Activated T-cell treated with anti-CD3 and anti-CD28 coated beads for 4 hours (primary cell): ENCODE results near the gene VIPR2.
A peak's percentile ranks its signal among the peaks of the same experiment; 100 is the strongest.

Experiments used
- DNase-seq: peaks from one replicate; pipeline ENCODE4 v3.0.0-alpha.2; 2020

VIPR2 gene

DNA sequence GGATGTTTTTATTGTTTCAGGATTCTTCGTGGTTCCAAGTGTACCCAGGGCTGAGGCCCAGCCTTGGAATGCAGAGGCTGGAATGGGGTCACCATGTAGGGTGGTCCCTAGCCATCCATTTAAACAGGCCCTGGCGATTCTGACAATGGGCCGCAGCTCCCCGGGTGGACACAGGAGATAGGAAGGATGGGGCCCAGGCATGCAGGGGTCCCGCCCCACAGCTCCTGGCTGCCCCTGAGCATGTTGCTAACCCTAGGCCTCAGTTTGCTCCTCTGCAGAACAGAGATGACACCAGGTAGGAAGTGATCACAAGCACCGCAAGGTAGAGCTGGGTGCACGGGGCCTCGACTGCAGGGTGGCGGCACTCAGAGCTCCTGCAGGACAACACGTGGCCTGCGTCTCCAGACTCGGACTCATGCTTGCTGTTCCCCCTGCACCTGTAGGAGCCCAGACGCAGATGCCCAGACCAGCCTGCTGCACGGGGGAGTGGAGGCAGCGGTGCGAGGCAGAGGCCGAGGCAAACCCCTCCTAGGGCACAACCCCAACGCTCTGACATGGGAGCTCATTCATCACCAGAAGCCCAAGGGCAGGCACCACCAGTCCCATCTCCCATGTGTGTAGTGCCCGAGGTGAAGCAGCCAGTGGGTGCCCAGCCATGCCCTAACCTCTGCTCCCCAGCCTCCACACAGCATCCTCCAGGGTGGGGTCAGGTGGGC lies 25.5 kb downstream of the VIPR2 start:
- no peak for DNase-seq

DNA sequence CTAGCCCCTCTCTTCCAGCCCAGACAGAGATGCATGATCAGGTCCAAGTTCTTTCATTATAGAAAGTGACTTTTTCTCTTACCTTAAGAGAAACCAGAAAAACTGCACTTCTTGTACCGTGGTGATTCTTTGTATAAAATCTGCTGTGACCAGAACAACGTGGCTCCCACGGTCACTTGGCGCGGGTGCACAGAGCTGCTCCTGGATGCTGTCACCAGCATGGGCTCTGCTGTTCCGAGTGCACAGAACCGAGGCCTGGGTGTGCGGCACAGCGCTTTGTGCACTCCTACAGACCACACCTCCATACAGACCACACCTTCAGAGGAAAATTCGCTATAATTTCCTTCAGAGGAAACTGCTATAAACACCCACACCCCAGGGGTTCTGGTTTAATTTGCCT lies 26.0 kb downstream of the VIPR2 start:
- no peak for DNase-seq

DNA sequence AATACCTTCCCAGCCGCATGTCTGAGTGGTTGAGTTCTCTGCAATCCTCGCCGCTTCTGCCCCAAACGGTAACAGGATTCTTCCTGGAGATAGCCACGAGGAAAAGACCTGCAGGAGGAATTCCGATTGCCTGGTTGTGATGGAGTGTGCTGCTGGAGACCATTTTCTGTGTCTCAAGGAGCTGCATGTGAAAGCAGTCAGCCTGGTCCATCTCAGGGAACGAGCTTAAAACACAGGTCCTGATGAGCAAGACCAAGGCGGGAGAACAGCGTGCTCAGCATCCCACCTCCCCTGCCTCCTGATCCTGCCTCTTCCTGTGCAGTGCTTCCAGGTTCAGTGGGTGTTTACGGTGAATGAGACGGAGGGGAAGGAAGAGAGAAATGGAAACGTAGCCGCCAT lies 26.5 kb downstream of the VIPR2 start:
- no peak for DNase-seq

DNA sequence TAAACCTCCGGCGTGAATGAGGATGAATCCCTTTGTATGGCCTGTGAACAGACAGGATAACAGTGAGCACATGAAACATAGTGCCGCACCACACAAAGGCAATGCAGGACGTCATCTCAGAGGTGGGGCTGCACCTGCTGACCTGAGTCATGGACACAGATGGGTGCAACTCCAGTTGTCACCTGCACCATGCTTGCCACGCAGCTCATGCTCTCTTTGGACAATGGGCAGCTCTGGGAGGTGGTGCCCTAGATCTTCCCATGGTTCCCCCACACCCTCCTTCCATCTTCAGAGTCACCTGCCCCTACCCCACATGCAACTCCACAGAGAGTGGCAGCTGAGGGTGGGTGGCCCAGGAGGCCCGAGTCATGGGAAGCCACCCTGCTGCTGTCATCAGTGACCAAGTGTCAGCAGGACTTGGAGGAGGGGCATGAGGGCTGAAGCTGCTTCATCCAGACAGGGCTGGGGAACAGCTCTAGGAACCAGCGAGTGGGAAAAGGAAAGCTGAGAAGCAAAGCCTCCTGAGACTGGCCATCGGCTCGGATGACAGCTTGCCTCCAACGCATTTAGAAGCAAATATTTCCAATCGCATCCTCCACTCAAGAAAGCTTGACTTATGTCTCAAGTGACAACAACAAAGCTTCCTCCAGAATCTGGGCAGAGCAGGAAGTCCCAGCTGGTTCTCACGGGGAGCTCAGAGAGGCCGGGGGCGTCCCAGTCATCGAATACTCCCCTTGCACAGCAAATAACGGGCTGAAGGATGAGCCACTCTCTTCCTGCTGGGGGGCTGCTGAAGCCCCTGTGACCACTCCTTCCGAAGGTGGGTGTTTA lies 27.1 kb downstream of the VIPR2 start:
- DNase-seq, result no peak

DNA sequence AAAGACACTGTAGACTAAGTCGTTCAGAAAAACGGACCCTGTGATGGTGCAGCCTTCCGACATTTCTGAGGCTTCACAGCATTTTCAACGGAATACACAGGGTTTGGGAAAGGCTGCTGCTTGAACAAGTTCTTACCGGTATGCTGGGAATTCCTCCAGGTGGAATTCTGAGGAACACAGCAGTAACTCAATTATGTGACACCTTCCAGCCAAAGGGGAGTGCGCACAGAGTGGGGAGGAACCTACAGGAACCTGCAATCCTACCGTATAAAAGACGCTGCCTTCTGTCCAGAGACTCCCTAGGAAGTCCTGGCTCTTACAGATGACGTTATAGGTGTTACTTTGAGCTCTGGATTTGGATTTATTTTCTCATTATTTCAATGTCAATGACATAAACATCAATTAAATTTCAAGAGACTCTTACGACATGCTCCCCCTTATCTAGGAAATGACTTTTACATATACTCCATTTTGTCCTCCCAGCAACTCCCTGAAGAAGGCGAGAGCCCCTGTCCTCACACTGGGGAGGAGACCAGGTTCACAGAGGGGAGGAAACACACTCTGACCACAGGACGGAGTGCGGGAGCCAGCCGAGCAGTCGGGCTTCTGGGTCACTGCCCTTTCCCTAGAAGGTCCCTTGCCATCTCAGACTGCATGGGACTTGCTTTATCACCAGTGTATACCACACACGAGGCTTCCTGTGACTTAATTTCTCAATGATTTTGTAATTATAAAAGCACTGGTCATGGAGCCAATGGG lies 27.9 kb downstream of the VIPR2 start:
- no peak for DNase-seq

DNA sequence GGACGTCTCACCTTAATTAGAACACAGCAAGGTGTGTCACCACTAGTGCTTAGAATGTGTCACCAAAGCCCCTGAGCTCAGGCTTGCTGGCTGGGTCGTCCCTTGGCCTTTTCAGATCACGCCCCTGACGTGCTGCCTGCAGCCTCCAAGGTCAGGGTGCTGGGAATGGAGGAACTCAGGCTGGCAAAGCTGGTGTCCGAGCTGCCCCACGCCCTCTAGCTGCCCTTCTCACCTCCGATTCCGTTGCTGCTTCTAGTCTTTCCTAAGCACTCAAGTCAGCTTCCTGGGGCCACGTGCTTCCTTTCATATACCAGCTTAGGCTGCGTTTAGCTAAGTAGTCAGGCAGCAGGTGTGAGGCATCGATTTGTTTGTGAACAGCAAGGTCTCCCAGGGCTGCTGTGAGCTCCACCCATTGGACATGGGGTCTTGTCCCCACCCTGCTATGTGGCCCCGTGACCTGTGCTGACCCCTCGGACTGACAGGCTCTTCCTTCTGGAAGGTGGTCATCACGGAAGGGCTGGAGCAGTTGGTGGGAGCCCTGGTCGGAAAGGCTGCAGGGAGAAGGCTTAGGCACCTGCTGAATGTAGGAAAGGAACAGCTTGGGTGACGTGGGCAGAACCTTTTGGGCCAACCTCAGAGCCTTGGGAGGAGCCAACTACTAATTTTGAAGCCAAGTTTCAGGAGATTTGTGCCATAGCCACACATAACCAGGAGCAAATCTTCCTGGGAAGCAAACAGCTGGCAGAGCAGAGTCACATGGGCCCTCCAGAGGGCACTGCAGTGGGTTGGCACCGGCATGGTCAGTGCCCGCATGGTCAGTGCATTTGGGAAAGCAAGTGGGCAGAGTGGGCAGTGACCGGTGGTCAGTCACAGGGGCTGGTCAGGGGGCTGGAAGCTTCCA lies 28.8 kb downstream of the VIPR2 start:
- no peak for DNase-seq

DNA sequence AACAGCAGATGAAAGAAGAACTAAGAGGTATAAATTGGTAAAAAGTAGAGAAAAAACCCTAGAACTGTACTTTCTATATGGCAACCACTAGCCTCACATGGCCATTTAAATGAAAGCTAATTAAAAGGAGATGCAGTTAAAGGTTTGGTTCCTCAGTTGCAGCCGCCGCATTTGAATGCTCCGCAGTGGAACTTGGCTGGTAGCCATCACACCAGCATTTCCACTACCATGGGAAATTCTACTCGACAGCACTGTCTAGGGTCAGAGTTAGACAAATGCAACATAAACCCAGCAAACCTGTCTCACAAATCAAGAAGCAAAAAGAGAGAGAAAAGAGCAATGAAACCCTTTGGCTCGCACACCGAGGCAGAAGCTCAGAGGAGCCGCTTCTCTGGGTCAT lies 29.7 kb downstream of the VIPR2 start:
- no peak for DNase-seq

DNA sequence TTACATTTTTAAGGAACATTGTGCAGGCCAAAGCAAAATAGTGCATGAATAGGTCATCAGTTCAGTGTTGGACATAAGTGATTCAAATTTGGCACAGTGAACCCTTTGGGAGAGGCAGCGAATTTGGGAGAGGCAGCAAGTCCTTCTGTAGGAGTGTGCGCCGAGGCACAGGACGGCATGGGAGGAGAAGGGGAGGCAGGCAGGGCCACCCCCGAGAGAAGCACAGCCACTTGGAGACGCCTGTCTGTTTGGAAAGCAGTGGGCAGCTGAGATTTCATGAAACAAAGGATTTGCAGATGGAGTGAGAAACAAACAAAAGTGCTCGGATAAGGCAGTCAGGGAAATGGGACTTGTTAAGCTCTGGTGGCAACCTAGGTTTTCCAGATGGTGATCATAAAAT lies 30.6 kb downstream of the VIPR2 start:
- no peak for DNase-seq

DNA sequence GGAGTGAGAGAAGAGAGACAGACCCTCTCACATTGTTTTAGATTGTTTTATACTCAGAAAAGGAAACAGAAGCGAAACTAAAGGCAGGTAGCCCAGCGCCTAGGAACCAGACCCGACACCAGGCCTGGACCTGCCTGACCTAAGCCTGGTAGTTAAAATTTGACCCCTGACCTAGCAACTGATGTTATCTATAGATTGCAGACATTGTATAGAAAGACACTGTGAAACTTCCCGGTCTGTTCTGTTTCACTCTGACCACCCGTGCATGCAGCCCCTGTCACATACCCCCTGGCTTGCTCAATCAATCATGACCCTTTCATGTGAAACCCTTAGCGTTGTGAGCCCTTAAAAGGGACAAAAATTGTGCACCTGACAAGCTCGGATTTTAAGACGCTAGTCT lies 31.6 kb downstream of the VIPR2 start:
- no peak for DNase-seq

DNA sequence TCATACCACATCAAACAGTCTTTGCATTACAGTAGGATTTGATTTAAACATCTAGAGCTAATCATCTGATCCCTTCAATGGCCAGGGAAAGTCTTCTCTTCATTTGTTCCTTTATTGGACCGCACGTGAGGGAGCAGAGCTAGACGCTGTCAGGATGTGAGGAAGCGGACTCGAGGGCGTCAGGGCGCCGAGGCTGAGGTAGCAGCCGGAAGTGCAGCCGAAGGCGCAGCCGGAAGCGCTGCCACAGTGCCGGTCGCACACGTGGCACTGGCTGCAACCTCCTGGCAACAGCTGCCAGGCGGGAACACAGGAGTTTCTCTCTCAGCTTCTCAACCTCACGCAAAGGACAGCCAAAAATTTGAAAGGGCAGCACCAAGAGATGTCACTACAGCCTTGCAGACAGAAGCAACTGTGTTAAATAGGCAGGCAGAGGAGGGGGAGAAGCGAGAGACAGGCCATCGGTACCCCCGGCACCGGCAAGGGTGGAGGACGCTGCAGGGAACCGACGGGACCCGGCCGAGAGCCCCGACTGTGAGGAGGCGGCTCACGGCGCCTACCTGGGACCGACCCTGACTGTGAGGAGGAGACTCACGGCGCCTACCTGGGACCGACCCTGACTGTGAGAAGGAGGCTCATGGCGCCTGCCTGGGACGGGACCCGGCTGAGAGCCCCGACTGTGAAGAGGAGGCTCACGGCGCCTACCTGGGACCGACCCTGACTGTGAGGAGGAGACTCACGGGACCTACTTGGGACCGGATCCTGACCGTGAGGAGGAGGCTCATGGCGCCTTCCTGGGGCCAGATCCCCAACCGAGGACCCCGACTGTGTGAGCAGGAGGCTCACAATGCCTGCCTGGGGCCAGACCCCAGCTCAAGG lies 32.3 kb downstream of the VIPR2 start:
- peak; percentile 16 for DNase-seq

DNA sequence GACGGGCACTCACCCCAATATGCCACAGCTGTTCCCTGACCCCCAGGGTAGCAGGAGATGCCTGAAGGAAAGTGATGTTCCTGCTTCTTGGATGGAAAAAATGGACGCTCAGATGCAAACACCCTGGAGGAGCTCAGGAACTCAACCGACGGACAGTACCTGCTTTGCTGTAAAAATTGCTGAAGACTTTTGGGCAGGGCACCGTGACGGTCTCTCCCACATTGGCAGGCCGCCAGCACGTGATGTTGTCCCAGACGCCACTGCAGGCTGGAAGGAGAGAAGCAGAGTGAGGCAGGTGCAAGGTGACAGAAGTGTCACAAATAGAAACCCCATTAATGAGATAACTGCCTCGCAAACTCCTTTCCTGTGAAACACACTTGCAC lies 35.0 kb downstream of the VIPR2 start:
- DNase-seq, result no peak

DNA sequence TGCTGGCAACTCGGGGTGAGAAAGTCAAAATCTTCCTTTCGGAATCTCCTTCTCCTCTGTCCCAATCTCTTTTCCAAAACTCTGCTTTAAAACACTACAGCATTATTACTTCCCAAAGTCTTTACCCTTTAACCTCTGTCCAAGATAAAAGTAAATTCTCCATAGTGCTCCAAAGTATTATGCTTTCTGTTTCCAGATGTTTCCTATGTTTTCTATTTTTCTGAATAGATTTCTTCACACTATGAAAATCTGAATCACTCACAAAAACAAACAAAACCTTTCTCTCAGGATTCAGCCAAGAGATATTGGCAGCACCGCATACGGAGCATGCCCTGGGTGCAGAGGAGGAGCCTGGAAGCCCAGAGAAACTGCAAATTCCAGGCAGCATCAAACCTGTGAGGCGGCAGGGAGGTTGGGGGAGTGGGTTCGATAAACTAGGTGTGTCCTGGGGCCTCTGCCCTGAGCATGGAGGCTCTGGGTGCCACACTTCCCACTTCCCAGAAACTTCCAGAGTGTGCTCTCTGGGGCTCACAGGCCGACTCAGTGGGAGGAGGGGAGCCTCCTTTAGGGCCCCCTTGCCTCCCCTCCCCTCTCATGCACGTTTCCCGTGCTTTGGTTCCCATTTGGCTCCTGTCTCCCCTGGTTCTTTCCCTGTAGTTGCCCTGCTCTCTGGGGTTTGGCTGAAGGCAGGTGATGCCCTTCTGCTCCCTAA lies 35.6 kb downstream of the VIPR2 start:
- no peak for DNase-seq

DNA sequence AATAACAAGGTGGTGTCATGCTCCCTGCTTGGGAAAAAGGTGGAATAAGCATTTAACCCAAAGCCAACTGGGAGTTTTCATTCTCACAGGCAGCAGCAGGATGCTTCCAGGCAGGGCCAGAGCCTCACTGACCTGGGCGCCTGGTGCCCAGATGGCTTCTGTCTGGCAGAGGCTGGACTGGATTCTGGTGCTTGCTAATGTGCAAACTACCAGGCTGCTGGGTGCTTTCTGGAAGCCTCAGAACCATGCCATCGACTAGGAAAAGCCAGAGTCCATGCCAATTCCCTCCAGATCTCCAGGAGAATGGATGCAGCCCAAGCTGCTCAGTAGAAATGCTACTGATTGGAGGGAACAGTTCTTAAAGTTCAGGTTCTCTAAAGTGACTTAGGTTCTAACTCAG lies 36.2 kb downstream of the VIPR2 start:
- no peak for DNase-seq

DNA sequence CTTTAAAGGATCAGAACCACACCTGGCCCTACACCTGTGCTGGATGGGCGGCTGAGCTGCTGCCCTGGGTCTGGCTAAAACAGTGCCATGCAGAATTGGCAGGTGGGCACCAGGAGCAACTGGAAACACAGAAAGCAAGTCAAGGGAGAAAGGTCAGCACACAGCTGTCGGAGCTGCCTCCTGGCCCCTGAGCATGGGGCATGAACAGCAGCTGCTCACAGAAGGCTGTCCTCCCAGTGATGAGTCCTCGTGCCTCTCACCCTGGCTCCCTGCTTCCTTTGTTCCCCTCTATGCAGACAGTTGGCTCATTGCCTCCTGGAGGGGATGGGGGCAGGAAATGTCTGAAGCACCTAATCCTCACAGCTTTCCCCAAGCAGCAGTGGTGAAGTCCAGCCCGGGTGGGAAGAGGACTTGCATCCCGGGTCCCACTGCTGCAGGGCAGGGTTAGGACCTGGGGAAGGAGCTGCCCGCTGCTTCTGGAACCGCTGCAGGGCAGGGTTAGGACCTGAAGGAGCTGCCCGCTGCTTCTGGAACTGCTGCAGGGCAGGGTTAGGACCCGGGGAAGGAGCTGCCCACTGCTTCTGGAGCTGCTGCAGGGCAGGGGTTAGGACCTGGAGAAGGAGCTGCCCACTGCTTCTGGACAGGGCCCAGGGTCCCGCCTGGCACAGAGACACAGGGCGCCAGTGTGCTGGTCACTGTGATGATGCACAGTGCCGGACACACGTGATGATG lies 37.3 kb downstream of the VIPR2 start:
- no peak for DNase-seq

DNA sequence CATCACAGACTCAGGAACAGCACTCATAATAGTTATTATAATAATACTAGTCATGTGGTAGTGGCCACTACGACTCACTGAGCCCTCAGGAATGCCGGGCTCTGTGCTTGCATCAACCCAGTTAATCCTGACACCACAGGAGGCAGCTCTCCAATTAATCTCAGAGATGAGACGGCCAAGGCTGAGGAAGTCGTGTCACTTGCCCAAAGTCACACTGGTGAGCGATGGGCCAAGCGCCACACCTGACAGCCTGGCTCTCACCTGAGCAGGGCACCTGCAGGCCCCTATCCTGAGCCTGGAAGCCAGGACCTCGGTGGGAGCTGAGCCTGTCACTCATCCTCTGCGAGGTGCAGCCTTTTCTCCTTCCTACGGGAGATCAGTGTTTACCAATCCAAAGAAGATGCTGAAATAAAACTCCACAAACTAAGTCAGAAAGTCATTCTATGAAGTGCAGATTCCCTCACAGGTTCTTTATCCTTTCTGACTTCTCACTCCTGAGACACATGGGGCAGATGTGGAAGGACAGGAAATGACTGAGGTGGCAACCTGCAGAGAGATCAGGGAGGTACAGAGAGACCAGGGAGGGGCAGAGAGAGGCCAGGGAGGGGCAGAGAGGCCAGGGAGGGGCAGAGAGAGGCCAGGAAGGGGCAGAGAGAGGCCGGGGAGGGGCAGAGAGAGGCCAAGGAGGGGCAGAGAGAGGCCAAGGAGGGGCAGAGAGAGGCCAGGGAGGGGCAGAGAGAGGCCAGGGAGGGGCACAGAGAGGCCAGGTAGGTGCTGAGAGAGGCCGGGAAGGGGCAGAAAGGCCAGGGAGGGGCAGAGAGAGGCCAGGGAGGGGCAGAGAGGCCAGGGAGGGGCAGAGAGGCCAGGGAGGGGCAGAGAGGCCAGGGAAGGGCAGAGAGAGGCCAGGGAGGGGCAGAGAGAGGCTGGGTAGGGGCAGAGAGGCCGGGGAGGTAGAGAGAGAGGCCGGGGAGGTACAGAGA lies 38.5 kb downstream of the VIPR2 start:
- DNase-seq, result no peak

DNA sequence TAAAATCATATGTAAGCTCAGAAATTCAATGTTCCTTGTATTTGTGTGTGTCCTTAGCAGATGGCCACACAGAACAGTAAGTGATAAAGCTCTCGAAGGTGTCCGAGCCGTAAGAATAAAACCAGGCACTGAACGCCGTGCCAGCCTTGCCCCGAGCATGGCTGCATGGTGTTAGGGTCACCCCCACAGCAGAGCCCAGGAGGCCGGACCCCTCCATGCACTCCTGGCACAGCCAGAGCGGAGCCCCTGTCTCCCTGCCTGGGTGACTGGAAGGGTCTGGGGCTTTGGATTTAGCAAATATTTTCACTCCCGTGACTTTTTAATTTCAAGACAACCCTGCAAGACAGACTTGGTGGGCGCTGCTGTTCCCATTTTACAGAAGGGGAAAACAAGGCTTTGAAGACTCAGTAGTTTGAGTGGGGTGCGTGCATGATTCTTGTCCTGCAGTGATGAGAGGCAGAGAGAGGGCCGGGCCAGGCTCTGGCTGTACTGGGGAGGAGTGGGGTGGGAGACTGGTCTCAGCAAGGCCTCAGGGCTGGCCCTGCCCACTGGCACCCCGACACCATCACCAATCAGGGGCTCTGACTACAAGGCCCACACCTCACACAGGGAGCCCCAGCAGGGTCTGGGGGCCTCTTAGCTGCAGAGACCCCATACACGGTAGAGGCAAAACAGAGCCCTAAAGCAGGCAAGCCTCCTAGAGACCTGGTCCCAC lies 39.4 kb downstream of the VIPR2 start:
- DNase-seq, result no peak

DNA sequence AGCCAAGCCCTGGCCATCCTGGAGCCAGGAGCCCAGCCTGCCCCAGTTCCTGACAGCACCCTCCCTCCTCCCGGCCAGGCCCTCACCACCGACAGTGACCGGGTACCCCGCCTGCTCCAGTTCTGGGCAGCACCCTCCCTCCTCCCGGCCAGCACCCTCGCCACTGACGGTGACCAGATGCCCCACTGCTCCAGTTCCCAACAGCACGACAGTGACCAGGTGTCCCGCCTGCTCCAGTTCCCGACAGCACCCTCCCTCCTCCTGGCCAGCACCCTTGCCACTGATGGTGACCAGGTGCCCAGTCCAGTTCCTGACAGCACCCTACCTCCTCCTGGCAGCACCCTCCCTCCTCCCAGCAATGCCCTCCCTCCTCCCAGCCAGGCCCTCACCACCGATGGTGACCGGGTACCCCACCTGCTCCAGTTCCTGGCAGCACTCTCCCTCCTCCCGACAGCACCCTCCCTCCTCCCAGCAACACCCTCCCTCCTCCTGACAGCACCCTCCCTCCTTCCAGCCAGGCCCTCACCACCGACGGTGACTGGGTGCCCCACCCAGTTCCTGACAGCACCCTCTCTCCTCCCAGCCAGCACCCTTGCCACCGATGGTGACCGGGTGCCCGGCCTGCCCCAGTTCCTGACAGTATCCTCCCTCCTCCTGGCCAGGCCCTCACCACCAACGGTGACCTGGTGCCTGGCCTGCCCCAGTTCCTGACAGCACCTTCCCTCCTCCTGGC lies 40.3 kb downstream of the VIPR2 start:
- no peak for DNase-seq
